HG03159 (cell line): ENCODE results near the gene ITIH2.
"Not testable (repeated sequence)": the region's sequence is repeated elsewhere in the genome, so short reads cannot be mapped to it uniquely, and the experiment has no call there.

Source experiments
- ATAC-seq: cut with Tn5 transposase; IDR thresholded peaks from one replicate; pipeline ENCODE4 v1.9.1; 2021; ENCODE audit warnings: mild to moderate bottlenecking, moderate library complexity; ENCODE audit not compliant: unreplicated experiment

Gene ITIH2, protein sequence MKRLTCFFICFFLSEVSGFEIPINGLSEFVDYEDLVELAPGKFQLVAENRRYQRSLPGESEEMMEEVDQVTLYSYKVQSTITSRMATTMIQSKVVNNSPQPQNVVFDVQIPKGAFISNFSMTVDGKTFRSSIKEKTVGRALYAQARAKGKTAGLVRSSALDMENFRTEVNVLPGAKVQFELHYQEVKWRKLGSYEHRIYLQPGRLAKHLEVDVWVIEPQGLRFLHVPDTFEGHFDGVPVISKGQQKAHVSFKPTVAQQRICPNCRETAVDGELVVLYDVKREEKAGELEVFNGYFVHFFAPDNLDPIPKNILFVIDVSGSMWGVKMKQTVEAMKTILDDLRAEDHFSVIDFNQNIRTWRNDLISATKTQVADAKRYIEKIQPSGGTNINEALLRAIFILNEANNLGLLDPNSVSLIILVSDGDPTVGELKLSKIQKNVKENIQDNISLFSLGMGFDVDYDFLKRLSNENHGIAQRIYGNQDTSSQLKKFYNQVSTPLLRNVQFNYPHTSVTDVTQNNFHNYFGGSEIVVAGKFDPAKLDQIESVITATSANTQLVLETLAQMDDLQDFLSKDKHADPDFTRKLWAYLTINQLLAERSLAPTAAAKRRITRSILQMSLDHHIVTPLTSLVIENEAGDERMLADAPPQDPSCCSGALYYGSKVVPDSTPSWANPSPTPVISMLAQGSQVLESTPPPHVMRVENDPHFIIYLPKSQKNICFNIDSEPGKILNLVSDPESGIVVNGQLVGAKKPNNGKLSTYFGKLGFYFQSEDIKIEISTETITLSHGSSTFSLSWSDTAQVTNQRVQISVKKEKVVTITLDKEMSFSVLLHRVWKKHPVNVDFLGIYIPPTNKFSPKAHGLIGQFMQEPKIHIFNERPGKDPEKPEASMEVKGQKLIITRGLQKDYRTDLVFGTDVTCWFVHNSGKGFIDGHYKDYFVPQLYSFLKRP

GRCh38 chr10:7703140-7703539 is at the start of gene ITIH2:
TSS of gene ITIH2 (plus strand) at chr10:7703316. CDS start at chr10:7703435, 119 bp downstream.
- no peak for ATAC-seq

GRCh38 chr10:7657079-7657478 is 46.0 kb upstream of the ITIH2 start:
- not testable (repeated sequence) for ATAC-seq

DNA sequence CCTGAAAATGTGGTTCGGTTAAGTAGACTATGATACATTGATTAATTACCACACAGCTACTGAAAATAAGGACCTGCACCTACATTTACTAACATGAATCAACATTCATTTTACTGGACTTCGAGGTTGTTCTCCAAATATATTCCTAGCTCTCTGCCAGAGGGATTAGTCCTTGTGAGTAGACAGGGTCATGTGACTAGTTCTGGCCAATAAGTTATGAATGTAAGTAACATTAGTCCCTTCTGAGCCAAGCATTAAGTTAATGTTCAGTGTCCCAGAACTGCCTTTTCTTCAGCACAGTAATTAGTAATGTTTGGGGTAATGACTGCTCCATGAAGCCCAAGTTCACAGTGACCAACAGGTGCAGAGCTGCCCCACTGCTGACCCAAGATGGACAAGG is 45.6 kb upstream of the ITIH2 start:
- no peak for ATAC-seq

DNA sequence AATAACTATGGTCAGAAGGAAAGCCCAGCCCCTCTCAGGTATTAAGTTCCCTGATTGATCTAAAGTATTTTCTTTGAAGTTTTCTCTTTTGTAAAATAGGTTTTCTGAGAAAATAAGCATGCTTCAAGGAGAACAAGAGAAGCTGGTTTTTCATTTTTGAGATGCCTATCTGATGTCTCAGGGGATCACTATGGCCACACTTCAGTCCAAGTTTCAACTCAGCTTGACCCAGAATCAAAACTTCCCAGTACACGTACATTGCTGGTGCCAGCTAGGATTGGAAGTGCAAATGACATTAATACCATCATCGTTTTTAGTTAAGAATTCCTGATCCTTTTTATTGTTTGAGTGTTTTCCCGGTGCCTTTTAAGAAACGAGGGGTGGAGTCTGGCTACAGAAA is 43.6 kb upstream of the ITIH2 start:
- ATAC-seq: no peak

- ATAC-seq: no peak
Measured at GRCh38 chr10:7662522-7662921, 40.6 kb upstream of the ITIH2 start.

GRCh38 chr10:7664707-7665106 is 38.4 kb upstream of the ITIH2 start:
- ATAC-seq: no peak

DNA sequence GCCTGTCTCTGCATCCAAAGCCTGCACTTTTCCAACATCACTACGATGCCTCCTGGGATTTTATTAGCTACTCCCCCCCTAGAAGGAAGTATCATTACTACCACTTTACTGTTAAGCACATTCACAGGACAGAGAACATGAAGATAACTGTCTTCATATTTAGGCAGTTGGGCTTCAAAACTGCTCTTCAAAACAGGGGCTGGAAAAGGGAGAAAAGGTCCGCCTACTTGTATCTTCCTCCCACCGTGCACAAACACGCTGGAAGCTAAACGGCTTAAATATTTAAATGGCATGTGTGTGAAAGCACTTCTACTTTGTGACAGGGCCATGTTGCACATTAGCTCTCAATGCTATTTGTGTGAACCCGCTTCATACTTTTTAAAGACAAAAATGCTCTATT is 37.3 kb upstream of the ITIH2 start:
- ATAC-seq: no peak

DNA sequence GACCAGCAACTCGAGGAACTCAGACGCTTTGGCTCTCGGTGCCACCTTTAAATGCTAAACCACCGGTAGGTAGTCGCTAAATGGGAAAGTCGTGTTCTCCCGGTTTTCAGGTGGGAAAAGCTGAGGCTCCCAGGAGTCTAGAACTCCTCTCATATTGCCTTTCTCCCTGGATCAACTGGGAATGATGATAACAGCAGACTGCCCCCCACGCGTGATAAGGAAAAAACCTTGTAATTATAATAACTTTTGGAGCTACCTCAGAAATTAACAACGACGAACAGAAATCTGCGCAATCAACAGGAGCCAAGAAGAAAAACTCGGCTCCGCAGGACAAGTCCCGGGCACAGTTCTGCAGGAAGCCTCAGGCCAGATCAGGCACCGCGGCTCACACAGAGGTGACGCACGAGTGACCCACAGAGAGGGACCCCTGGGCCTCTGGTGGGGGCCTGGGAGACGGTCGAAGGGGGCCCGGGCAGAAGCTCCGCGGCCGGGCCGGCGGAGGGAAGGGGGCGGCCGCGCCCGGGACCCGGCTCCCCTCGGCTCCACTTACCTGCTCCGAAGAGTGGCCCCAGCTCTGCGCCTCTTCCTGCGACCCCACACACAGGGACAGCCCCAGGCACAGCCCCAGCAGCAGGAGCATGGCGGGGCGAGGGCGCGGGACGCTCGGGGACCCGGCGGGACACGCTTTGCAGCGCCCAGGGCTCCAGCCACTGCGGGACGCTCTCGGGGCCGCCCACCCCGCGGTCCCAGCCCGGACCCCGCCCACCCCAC is 36.7 kb upstream of the ITIH2 start, which contains the start of gene ITIH5:
ITIH5 (minus strand) TSS at position 714 of the 771 bp plus-strand sequence; CDS start at position 640, 74 bp downstream.
- ATAC-seq: no peak

DNA sequence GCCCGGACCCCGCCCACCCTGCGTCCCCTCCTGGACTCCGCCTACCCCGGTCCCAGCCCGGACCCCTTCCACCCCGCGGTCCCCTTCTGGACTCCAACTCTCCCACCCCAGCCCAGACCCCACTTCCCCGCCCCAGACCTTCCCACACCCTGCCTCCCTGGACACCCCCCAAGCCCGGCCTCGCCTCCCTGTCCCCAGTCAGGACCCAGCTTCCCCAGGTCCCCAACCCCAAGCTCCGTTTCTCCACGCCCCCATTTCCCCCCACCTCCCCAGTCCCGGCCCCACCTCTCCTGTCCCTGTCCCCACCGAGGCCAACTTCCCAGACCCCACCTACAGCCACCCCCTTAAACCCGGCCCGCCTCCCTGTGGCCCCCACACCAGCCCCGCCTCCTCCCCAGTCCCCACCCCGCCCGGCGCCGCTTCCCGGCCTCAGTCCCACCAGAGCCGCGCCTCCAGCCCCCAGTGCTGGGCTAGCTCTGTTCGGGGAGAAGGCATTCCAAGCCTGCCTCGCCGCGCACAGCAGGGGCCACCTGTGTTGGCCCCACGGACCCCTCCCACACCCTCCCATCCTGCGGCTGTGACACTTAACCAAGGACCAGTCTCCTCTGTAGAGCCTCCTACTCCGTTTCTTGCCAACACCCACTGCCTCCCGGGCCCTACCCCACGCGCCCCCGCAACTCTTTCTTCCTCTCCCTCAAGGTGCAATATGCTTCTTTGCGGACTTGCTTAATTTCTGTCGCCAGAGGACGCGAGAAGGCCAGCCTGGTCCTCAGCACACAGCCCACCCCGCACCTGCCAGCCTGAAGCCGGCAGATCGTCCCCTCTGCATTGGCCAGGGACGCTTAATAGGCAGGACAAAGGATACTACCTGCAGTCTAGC is 35.6 kb upstream of the ITIH2 start:
- no peak for ATAC-seq

DNA sequence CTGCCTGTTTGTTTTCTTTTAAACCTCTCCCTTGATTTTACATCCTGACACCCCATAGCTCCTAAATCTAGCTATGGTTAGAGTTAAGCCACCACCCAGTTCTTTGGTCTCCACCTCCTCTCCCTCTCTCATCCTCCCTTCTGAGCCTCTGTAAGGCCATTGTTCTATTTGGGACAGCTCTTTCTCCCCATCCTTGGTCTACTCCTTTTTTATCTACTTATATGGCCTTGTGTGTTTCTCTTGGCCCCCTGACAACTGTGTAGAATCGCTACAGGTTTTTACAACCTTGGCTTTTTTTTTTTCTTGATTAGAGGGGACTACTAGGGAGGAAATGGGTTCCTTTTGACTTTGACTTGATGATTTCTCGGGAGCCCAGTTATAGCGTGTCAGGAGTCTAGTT is 33.0 kb upstream of the ITIH2 start:
- no peak for ATAC-seq

GRCh38 chr10:7672341-7673134 is 30.6 kb upstream of the ITIH2 start:
- no peak for ATAC-seq

GRCh38 chr10:7679256-7679655 is 23.9 kb upstream of the ITIH2 start:
- ATAC-seq: no peak

GRCh38 chr10:7680078-7680477 is 23.0 kb upstream of the ITIH2 start:
- not testable (repeated sequence) for ATAC-seq

GRCh38 chr10:7686351-7687171 is 16.6 kb upstream of the ITIH2 start:
- no peak for ATAC-seq

DNA sequence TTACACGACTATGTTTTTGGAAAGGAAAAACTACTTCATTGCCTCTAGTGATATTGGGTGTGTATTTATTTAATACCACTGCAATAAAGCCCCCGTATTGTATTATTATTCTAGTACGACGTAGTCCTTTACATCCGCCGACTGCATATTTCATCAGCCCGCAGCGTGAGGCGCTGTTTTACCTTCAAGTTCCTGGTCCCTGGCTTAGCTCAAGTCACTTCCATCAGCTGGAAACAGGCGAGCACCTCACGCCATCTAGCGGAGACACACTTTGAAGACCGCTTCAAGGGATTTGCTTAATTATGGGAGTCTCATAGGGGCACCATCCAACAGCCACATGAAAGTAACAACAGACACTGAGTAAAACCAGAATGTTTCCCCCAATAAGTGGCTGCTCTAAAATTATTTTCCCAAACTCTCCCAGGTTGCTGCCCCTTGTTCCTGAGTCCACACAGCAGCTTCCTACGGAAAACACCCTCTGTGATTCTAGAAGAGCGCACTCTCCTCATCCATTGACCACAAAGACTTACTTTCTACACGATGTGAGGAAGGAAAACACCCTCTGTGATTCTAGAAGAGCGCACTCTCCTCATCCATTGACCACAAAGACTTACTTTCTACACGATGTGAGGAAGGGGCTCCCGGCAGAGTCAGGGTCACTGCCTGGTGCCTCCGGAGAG is 15.7 kb upstream of the ITIH2 start:
- ATAC-seq: peak; percentile 99

DNA sequence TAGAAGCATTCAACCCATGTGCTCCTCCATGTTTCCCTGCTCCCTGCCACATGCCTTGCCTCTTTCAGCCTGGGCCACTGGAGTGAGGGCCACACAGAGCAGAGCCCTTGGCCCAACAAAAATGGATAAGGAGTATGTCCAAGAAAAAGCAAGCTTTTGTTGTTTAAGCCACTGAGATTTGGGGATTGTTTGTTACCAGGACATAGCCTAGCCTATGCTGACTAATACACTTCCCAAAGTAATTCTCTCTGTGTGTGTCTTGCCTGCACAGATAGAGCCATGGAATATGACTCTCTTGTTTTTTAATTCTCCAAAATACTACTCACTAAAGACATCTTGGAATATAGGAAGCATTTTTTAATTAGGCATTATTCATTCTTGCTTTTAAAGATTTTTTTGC is 13.5 kb upstream of the ITIH2 start:
- no peak for ATAC-seq

DNA sequence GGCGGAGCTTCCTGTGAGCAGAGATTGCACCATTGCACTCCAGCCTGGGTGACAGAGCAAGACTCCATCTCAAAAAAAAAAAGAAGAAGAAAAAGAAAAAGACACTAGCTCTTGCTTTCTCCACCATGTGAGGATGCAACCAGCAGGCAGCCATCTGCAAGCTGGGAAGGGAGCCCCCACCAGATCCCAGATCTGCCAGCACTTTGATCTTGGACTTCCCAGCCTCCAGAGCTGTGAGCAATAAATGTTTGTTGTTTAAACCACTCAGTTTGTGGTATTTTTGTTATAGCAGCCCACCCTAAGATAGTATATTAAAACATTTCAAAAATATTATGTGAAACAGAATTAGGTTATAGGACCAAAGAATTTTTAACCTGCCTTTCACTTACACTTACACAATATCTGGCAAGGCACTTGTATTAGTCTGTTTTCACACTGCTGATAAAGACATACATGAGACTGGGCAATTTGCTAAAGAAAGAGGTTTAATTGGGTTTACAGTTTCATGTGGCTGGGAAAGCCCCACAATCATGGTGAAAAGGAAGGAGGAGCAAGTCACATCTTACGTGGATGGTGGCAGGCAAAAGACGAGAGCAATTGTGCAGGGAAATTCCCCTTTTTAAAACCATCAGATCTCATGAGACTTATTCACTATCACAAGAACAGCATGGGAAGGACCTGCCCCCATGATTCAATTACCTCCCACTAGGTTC is 12.1 kb upstream of the ITIH2 start:
- ATAC-seq: not testable (repeated sequence)
